NCI-H2171 treated with DMSO at 0.1 percent for 48 hours (cell line): Measurements from ENCODE around the gene ZNF497.
A peak's percentile ranks its signal among the peaks of the same experiment; 100 is the strongest.
"Not testable (repeated sequence)": the region's sequence is repeated elsewhere in the genome, so short reads cannot be mapped to it uniquely, and the experiment has no call there.

Experiments
- DNase-seq: peaks from one replicate; lab custom pipeline; 2025; lab: John Stamatoyannopoulos, UW

ZNF497 gene

GRCh38 chr19:58348080-58348479 is 14.5 kb downstream of the ZNF497 start:
- DNase-seq: not testable (repeated sequence)

GRCh38 chr19:58346961-58347929 is 15.3 kb downstream of the ZNF497 start:
- peak; percentile 76 for DNase-seq

GRCh38 chr19:58345558-58345957 is 17.0 kb downstream of the ZNF497 start:
- DNase-seq: no peak

GRCh38 chr19:58338825-58339558 is 23.6 kb downstream of the ZNF497 start:
- DNase-seq: no peak

GRCh38 chr19:58338336-58338735 is 24.2 kb downstream of the ZNF497 start:
- no peak for DNase-seq

- no peak for DNase-seq
Observed at GRCh38 chr19:58336820-58337219, 25.7 kb downstream of the ZNF497 start.

GRCh38 chr19:58336216-58336615 is 26.3 kb downstream of the ZNF497 start:
- DNase-seq: no peak

- DNase-seq: no peak
Observed at GRCh38 chr19:58335630-58336029, 26.9 kb downstream of the ZNF497 start.

- no peak for DNase-seq
Observed at GRCh38 chr19:58334691-58335249, 27.8 kb downstream of the ZNF497 start.

GRCh38 chr19:58332697-58333096 is 29.9 kb downstream of the ZNF497 start:
- no peak for DNase-seq

- DNase-seq: no peak
Observed at GRCh38 chr19:58330458-58330857, 32.1 kb downstream of the ZNF497 start.

- DNase-seq: peak; percentile 17
Observed at GRCh38 chr19:58328999-58329398, 33.6 kb downstream of the ZNF497 start.

GRCh38 chr19:58326914-58327726 is 35.4 kb downstream of the ZNF497 start, which contains the start of gene ZSCAN22:
TSS of gene ZSCAN22 (plus strand) at chr19:58326994. CDS start at chr19:58334803, 7,809 bp downstream.
- peak; percentile 92 for DNase-seq

- DNase-seq: no peak
Observed at GRCh38 chr19:58326501-58326913, 36.0 kb downstream of the ZNF497 start.

GRCh38 chr19:58325311-58326022 is 37.1 kb downstream of the ZNF497 start:
- DNase-seq: no peak

- DNase-seq: no peak
Observed at GRCh38 chr19:58319241-58319640, 43.3 kb downstream of the ZNF497 start.

- no peak for DNase-seq
Observed at GRCh38 chr19:58318297-58318696, 44.3 kb downstream of the ZNF497 start.

- no peak for DNase-seq
Observed at GRCh38 chr19:58317476-58318072, 45.0 kb downstream of the ZNF497 start.

GRCh38 chr19:58315580-58315979 is 47.0 kb downstream of the ZNF497 start:
- no peak for DNase-seq

GRCh38 chr19:58311345-58311865 is 51.1 kb downstream of the ZNF497 start:
- DNase-seq: peak; percentile 7
